Right lobe of liver (tissue), 6 donors: ENCODE measurements around the gene ADGRF1. TPM values are rescaled to one million over a fixed set of nuclear protein-coding genes. Genes with fewer than 3 reads are reported as not detected.

ENCODE experiments used
- ATAC-seq, 4 donors: fragments of 200-7000 bp; cut with Tn5 transposase; one replicate each; pipeline ENCODE4 v1.9.1; 2020; ENCODE audit warnings: mild to moderate bottlenecking in 4 of 4, moderate library complexity in 4 of 4
- DNase-seq, 3 donors: peaks; one replicate each; pipeline ENCODE4 v3.0.0-alpha.2; 2020
- H3K27ac ChIP-seq, 3 donors: fragments of 200-600 bp; one replicate each; pipeline ENCODE4 v1.8.0; 2022
- H3K27me3 ChIP-seq, 2 donors: fragments of 200-600 bp; one replicate each; pipeline ENCODE4 v1.8.0; 2022
- H3K36me3 ChIP-seq, 4 donors: fragments of 200-600 bp; sonication (generic) in 1 of 4; one replicate each; pipeline versions ENCODE4 v1.5.1 to v1.8.0; 2017 to 2022; ENCODE audit warnings: control low read depth in 1 of 4
- H3K4me1 ChIP-seq, 4 donors: fragments of 200-600 bp; sonication (generic) in 1 of 4; one replicate each; pipeline versions ENCODE4 v1.5.1 to v1.8.0; 2017 to 2022; ENCODE audit warnings: control low read depth in 1 of 4
- H3K4me3 ChIP-seq, 3 donors: fragments of 200-600 bp; one replicate each; pipeline ENCODE4 v1.8.0; 2022
- H3K9me3 ChIP-seq, 4 donors: fragments of 200-600 bp; sonication (generic) in 1 of 4; one replicate each; pipeline versions ENCODE4 v1.5.1 to v1.8.0; 2017 to 2022; ENCODE audit warnings: control low read depth in 1 of 4
- CTCF ChIP-seq, 4 donors: fragments of 200-600 bp in 3 of 4; fragments of 450-650 bp in 1 of 4; IDR thresholded peaks; one replicate each; pipeline versions ENCODE4 v1.5.1 to v1.8.0; 2016 to 2022; ENCODE audit warnings: antibody characterized with exemption in 4 of 4, mild to moderate bottlenecking in 2 of 4
- POLR2A ChIP-seq: fragments of 450-650 bp; IDR thresholded peaks from one replicate; pipeline ENCODE4 v1.6.1; 2017; ENCODE audit warnings: antibody characterized with exemption, mild to moderate bottlenecking
- whole genome bisulfite sequencing: methylation state at CpG from one replicate; pipeline ENCODE4 v1.1.6; 2018; ENCODE audit warnings: low coverage, low lambda C conversion rate; ENCODE audit not compliant: insufficient coverage; ENCODE audit errors: missing lambda C conversion rate; 5-methylcytosine and 5-hydroxymethylcytosine counted together
- intact Hi-C, 2 donors: fragments of 100-400 bp; cut with DNase I; formaldehyde crosslinking; loops; one replicate each; pipeline versions ENCODE4 v1.11.2 to v1.14.1; 2022
- total RNA-seq, 6 experiments: library from RNA; depleted of rRNA in 2 of 6; stranded (reverse); fragments of >200 nt in 2 of 6; fragmentation: NEBNext Ultra II Directional in 3 of 6; extraction: Animal tissue kit (Norgen Biotek cat#: 25700) in 3 of 6; gene quantifications; one replicate each; pipeline versions ENCODE4 v1.1.0 to v1.2.4, GENCODE V29; 2016 to 2023
- donor health status: DM: no; HTN: yes; CAD: no.
- donor health status: DM: no; HTN: no; CAD: no.
- donor health status: DM: no; HTN: no; CAD: no.
- donor health status: DM: no; HTN: yes; CAD: no.
- donor health status: DM: no; HTN: yes; CAD: no.

The ADGRF1 gene
- total RNA-seq, 6 experiments from 2014 or later: not detected

GRCh38 chr6:46964716-46965519 lies 77.2 kb downstream of the ADGRF1 start:
- intact Hi-C loops: no loop called here
- no peak for ATAC-seq

GRCh38 chr6:46963626-46964025 lies 78.5 kb downstream of the ADGRF1 start:
- H3K27ac ChIP-seq: no peak overlapping the region
- H3K9me3 ChIP-seq: no peaks in the 10 kb centered on the region
- no peak for ATAC-seq
- H3K4me1 ChIP-seq: no peaks in the 10 kb centered on the region
- intact Hi-C loops: no loop called here
- no peak overlapping the region for H3K4me3 ChIP-seq
- WGBS: 52% methylated on average over 5 of the region's 5 CpGs
- no peaks in the 10 kb centered on the region for H3K27me3 ChIP-seq
- TF ChIP-seq POLR2A: no peak
- no peak for TF ChIP-seq CTCF (IDR thresholded peaks at IDR 0.05)
- H3K36me3 ChIP-seq: no peaks in the 10 kb centered on the region
- DNase-seq: no peak

More at GRCh38 chr6:46964716-46965519, 77.2 kb downstream of the ADGRF1 start:
- no peak for DNase-seq
- H3K4me3 ChIP-seq: no peak overlapping the region
- H3K4me1 ChIP-seq: no peaks in the 10 kb centered on the region
- 46% methylated on average over 12 of the region's 12 CpGs for WGBS
- H3K27ac ChIP-seq: no peak overlapping the region
- TF ChIP-seq CTCF (IDR thresholded peaks at IDR 0.05) (no peak), POLR2A (no peak)
- H3K36me3 ChIP-seq: no peaks in the 10 kb centered on the region
- H3K27me3 ChIP-seq: no peaks in the 10 kb centered on the region
- H3K9me3 ChIP-seq: no peaks in the 10 kb centered on the region

- no peak overlapping the region for H3K27ac ChIP-seq
- no peaks in the 10 kb centered on the region for H3K9me3 ChIP-seq
- DNase-seq (no peak), ATAC-seq (no peak)
- TF ChIP-seq CTCF (IDR thresholded peaks at IDR 0.05) (no peak), POLR2A (no peak)
- H3K4me1 ChIP-seq: no peaks in the 10 kb centered on the region
- intact Hi-C loops: no loop called here
- no peaks in the 10 kb centered on the region for H3K36me3 ChIP-seq
- no peaks in the 10 kb centered on the region for H3K27me3 ChIP-seq
- no peak overlapping the region for H3K4me3 ChIP-seq
These were observed 79.1 kb downstream of the ADGRF1 start for GRCh38 chr6:46963039-46963438.

- Histone ChIP-seq H3K4me1 (no peaks in the 10 kb centered on the region), H3K9me3 (no peaks in the 10 kb centered on the region), H3K4me3 (no peak overlapping the region), H3K27ac (no peak overlapping the region), H3K27me3 (no peaks in the 10 kb centered on the region), H3K36me3 (no peaks in the 10 kb centered on the region)
- ATAC-seq (no peak), DNase-seq (no peak)
- TF ChIP-seq CTCF (IDR thresholded peaks at IDR 0.05) (no peak), POLR2A (no peak)
- intact Hi-C loops: no loop called here
- WGBS: 58% methylated on average over 5 of the region's 5 CpGs
These were observed 80.4 kb downstream of the ADGRF1 start for GRCh38 chr6:46961711-46962110.

GRCh38 chr6:46961232-46961631 lies 80.9 kb downstream of the ADGRF1 start:
- Histone ChIP-seq H3K36me3 (no peaks in the 10 kb centered on the region), H3K27me3 (no peaks in the 10 kb centered on the region), H3K4me1 (no peaks in the 10 kb centered on the region), H3K9me3 (no peaks in the 10 kb centered on the region), H3K27ac (no peak overlapping the region), H3K4me3 (no peak overlapping the region)
- intact Hi-C loops: no loop called here
- DNase-seq: no peak
- ATAC-seq: no peak
- TF ChIP-seq POLR2A: no peak
- TF ChIP-seq CTCF (IDR thresholded peaks at IDR 0.05): no peak
